ENCODE data around the gene STT3A. TPM values are rescaled to one million over a fixed set of nuclear protein-coding genes. Genes with fewer than 3 reads are reported as not detected.

STT3A gene
- total RNA-seq, 1 experiment from 2014 or later = 229 TPM

DNA sequence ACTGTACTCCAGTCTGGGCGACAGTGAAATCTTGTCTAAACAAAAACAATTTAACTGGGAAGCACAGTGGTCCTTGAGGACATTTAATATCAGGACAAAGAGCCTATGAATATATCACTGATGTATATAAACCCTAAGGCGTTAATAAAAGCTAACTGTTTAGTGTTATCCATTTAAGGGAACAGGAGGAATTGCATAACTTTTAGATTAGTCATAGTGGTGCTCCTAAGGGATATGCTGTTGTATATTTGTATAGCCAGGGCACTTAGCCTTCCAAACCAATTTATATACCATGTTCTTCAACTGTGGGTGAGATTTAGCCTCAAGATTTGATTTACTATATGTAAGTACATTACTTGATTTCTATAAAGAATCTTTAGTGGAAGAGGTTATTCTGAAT, 29.3 kb downstream of the STT3A start:
- ChIA-PET POLR2A (no interaction called here), CTCF (no interaction called here)
- ATAC-seq (no peak), DNase-seq (ENCODE audit: low read depth, low spot score) (no peak)
- in situ Hi-C loops (cut with HindIII; ENCODE audit: low pct_unique_long_range_greater_than_20kb, low sequenced_read_pairs) = no loop called here
- Histone ChIP-seq H3K36me3 (ENCODE audit: control insufficient read depth, insufficient read depth, low read length) (peaks cover 44% of the 10 kb centered on the region), H3K27ac (ENCODE audit: low read length) (no peak overlapping the region), H3K4me1 (ENCODE audit: control insufficient read depth, insufficient read depth, low read length) (peaks cover 22% of the 10 kb centered on the region), H3K4me3 (ENCODE audit: low read depth in 2 of 2, low read length in 2 of 2) (no peak overlapping the region), H3K9me3 (ENCODE audit: control insufficient read depth, insufficient read depth, low read depth, low read length) (no peaks in the 10 kb centered on the region), H3K27me3 (ENCODE audit: control insufficient read depth, insufficient read depth, low read length) (no peaks in the 10 kb centered on the region)
- BruUV-seq (replicated peaks) = no TSS peak
- no peak for TF ChIP-seq SIN3A (IDR thresholded peaks at IDR 0.05; ENCODE audit: borderline replicate concordance, insufficient read depth, low read depth, low read length)
- TF ChIP-seq CTCF (IDR thresholded peaks at IDR 0.05) = no peak
- TF ChIP-seq POLR2AphosphoS5 (IDR thresholded peaks at IDR 0.05; ENCODE audit: low read depth, low read length) = no peak
- TF ChIP-seq TCF7L2 (IDR thresholded peaks at IDR 0.05; ENCODE audit: low read depth, low read length) = no peak
- TF ChIP-seq REST (IDR thresholded peaks at IDR 0.05; ENCODE audit: insufficient read depth in 1 of 2, low read depth in 2 of 2, low read length in 1 of 2) = no peak
- intact Hi-C loops (cut with micrococcal nuclease; ENCODE audit: unreplicated experiment) = no loop called here

DNA sequence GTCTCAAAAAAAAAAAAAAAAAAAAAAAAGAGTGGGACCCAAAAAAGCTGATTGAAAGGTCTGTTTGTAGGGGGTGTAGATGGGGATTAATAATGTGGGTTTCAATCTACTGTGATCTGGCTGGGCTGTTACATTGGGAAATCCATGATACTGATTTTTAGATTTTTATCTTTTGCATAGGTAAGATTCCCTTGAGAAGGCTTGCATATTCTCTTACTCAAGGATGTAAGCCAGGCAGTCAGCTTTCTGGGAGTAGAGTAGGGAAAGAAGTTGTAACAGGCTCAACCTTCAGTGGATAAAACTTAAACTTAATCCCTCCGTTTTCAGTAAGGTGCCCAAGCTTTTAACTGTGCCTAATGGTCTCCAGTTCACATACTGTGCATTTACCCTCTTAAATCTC, 30.4 kb downstream of the STT3A start:
- H3K27ac ChIP-seq (ENCODE audit: low read length) = 0 out of 2 replicates have a peak overlapping the region, but pooled peaks have one; percentile 29
- H3K4me3 ChIP-seq (ENCODE audit: low read depth in 2 of 2, low read length in 2 of 2) = no peak overlapping the region
- no peak for DNase-seq (ENCODE audit: low read depth, low spot score)
- H3K36me3 ChIP-seq (ENCODE audit: control insufficient read depth, insufficient read depth, low read length) = peaks cover 43% of the 10 kb centered on the region
- no peaks in the 10 kb centered on the region for H3K9me3 ChIP-seq (ENCODE audit: control insufficient read depth, insufficient read depth, low read depth, low read length)
- ATAC-seq = no peak
- H3K27me3 ChIP-seq (ENCODE audit: control insufficient read depth, insufficient read depth, low read length) = no peaks in the 10 kb centered on the region
- in situ Hi-C loops (cut with HindIII; ENCODE audit: low pct_unique_long_range_greater_than_20kb, low sequenced_read_pairs) = no loop called here
- no TSS peak for BruUV-seq (replicated peaks)
- TF ChIP-seq REST (IDR thresholded peaks at IDR 0.05; ENCODE audit: insufficient read depth in 1 of 2, low read depth in 2 of 2, low read length in 1 of 2) (no peak), POLR2AphosphoS5 (IDR thresholded peaks at IDR 0.05; ENCODE audit: low read depth, low read length) (0 out of 2 replicates have a peak, but pooled peaks have one; percentile 51)
- POLR2A ChIA-PET = no interaction called here
- peaks cover 29% of the 10 kb centered on the region for H3K4me1 ChIP-seq (ENCODE audit: control insufficient read depth, insufficient read depth, low read length)
- CTCF ChIA-PET = interaction anchor here (0.6 to 0.7 kb wide), 2 partner anchors 194 to 378 kb away, joined by 3 to 10 read pairs; no protein-coding TSS in a partner anchor
- intact Hi-C loops (cut with micrococcal nuclease; ENCODE audit: unreplicated experiment) = no loop called here
